ENCODE data around the gene EYS.
"Not testable (repeated sequence)": the region's sequence is repeated elsewhere in the genome, so short reads cannot be mapped to it uniquely, and the experiment has no call there.

The EYS gene

GRCh38 chr6:63968650-63969049 is 1738.4 kb downstream of the EYS start:
- DNase-seq (ENCODE audit: low read depth) = no peak
- no peak overlapping the region for H3K4me3 ChIP-seq (ENCODE audit: low read depth, low read length)
- no peak for TF ChIP-seq CTCF (IDR thresholded peaks at IDR 0.05; ENCODE audit: insufficient read depth, low read depth, low read length, missing control alignments)

GRCh38 chr6:63964366-63964765 is 1742.7 kb downstream of the EYS start:
- no peak for DNase-seq (ENCODE audit: low read depth)
- no peak for TF ChIP-seq CTCF (IDR thresholded peaks at IDR 0.05; ENCODE audit: insufficient read depth, low read depth, low read length, missing control alignments)
- H3K4me3 ChIP-seq (ENCODE audit: low read depth, low read length) = no peak overlapping the region

- no peak overlapping the region for H3K4me3 ChIP-seq (ENCODE audit: low read depth, low read length)
- no peak for DNase-seq (ENCODE audit: low read depth)
- no peak for TF ChIP-seq CTCF (IDR thresholded peaks at IDR 0.05; ENCODE audit: insufficient read depth, low read depth, low read length, missing control alignments)
These were observed 1743.2 kb downstream of the EYS start for GRCh38 chr6:63963769-63964315.

GRCh38 chr6:63953336-63954021 is 1753.5 kb downstream of the EYS start:
- DNase-seq (ENCODE audit: low read depth); H3K4me3 ChIP-seq (ENCODE audit: low read depth, low read length): not testable (repeated sequence)

GRCh38 chr6:63947792-63948529 is 1759.1 kb downstream of the EYS start:
- no peak for DNase-seq (ENCODE audit: low read depth)
- no peak overlapping the region for H3K4me3 ChIP-seq (ENCODE audit: low read depth, low read length)
- no peak for TF ChIP-seq CTCF (IDR thresholded peaks at IDR 0.05; ENCODE audit: insufficient read depth, low read depth, low read length, missing control alignments)

GRCh38 chr6:63945987-63946386 is 1761.0 kb downstream of the EYS start:
- no peak overlapping the region for H3K4me3 ChIP-seq (ENCODE audit: low read depth, low read length)
- no peak for DNase-seq (ENCODE audit: low read depth)
- no peak for TF ChIP-seq CTCF (IDR thresholded peaks at IDR 0.05; ENCODE audit: insufficient read depth, low read depth, low read length, missing control alignments)

GRCh38 chr6:63943826-63944225 is 1763.2 kb downstream of the EYS start:
- no peak for TF ChIP-seq CTCF (IDR thresholded peaks at IDR 0.05; ENCODE audit: insufficient read depth, low read depth, low read length, missing control alignments)
- DNase-seq (ENCODE audit: low read depth) = no peak
- no peak overlapping the region for H3K4me3 ChIP-seq (ENCODE audit: low read depth, low read length)
